Memory B cell (primary cell): ENCODE data around the gene SUSD4.

Experiments used
- ATAC-seq: fragments of 150-1000 bp; cut with Tn5 transposase; 2 replicates; pipeline ENCODE4 v1.10.0; 2021; ENCODE audit warnings: low read depth, mild to moderate bottlenecking, moderate library complexity
- DNase-seq, 2 donors: peaks; one replicate each; pipeline ENCODE4 v3.0.0; 2022; ENCODE audit warnings: low spot score in 2 of 2
- H3K27ac Mint-ChIP-seq: one replicate; pipeline ENCODE4 v1.8.0; 2022; ENCODE audit warnings: mild to moderate bottlenecking, moderate library complexity, mixed read lengths
- H3K27me3 Mint-ChIP-seq: one replicate; pipeline ENCODE4 v1.8.0; 2022; ENCODE audit warnings: mixed read lengths
- H3K36me3 Mint-ChIP-seq: one replicate; pipeline ENCODE4 v1.8.0; 2022; ENCODE audit warnings: mild to moderate bottlenecking, mixed read lengths
- H3K4me1 Mint-ChIP-seq: one replicate; pipeline ENCODE4 v1.8.0; 2022; ENCODE audit warnings: mixed read lengths
- H3K4me3 Mint-ChIP-seq: one replicate; pipeline ENCODE4 v1.8.0; 2022; ENCODE audit warnings: mild to moderate bottlenecking, moderate library complexity, mixed read lengths
- H3K9me3 Mint-ChIP-seq: one replicate; pipeline ENCODE4 v1.8.0; 2022; ENCODE audit warnings: mixed read lengths

The SUSD4 gene

GRCh38 chr1:223235091-223235490 is 128.9 kb downstream of the SUSD4 start:
- no peak overlapping the region for H3K4me3 Mint-ChIP-seq
- DNase-seq (no peak), ATAC-seq (no peak)
- no peak overlapping the region for H3K27ac Mint-ChIP-seq
- H3K9me3 Mint-ChIP-seq: peaks cover 8% of the 10 kb centered on the region
- H3K4me1 Mint-ChIP-seq: no peaks in the 10 kb centered on the region
- peaks cover 7% of the 10 kb centered on the region for H3K27me3 Mint-ChIP-seq
- H3K36me3 Mint-ChIP-seq: no peaks in the 10 kb centered on the region

- DNase-seq (no peak), ATAC-seq (no peak)
- H3K36me3 Mint-ChIP-seq: no peaks in the 10 kb centered on the region
- H3K27me3 Mint-ChIP-seq: peaks cover 7% of the 10 kb centered on the region
- no peak overlapping the region for H3K27ac Mint-ChIP-seq
- no peaks in the 10 kb centered on the region for H3K4me1 Mint-ChIP-seq
- peaks cover 8% of the 10 kb centered on the region for H3K9me3 Mint-ChIP-seq
- H3K4me3 Mint-ChIP-seq: no peak overlapping the region
These were observed 129.4 kb downstream of the SUSD4 start for GRCh38 chr1:223234534-223234933.

- peaks cover 8% of the 10 kb centered on the region for H3K9me3 Mint-ChIP-seq
- peaks cover 7% of the 10 kb centered on the region for H3K27me3 Mint-ChIP-seq
- no peaks in the 10 kb centered on the region for H3K4me1 Mint-ChIP-seq
- no peak overlapping the region for H3K4me3 Mint-ChIP-seq
- no peak overlapping the region for H3K27ac Mint-ChIP-seq
- no peaks in the 10 kb centered on the region for H3K36me3 Mint-ChIP-seq
- ATAC-seq (no peak), DNase-seq (no peak)
These were observed 129.8 kb downstream of the SUSD4 start for GRCh38 chr1:223234170-223234514.

GRCh38 chr1:223233410-223234169 is 130.4 kb downstream of the SUSD4 start:
- Mint-ChIP-seq H3K4me1 (no peaks in the 10 kb centered on the region), H3K9me3 (peaks cover 8% of the 10 kb centered on the region), H3K4me3 (no peak overlapping the region), H3K27ac (no peak overlapping the region), H3K27me3 (peaks cover 7% of the 10 kb centered on the region), H3K36me3 (no peaks in the 10 kb centered on the region)
- ATAC-seq (no peak), DNase-seq (no peak)

- ATAC-seq (no peak), DNase-seq (no peak)
- peaks cover 6% of the 10 kb centered on the region for H3K9me3 Mint-ChIP-seq
- no peak overlapping the region for H3K27ac Mint-ChIP-seq
- H3K36me3 Mint-ChIP-seq: no peaks in the 10 kb centered on the region
- no peak overlapping the region for H3K4me3 Mint-ChIP-seq
- no peaks in the 10 kb centered on the region for H3K4me1 Mint-ChIP-seq
- peaks cover 9% of the 10 kb centered on the region for H3K27me3 Mint-ChIP-seq
These were observed 131.0 kb downstream of the SUSD4 start for GRCh38 chr1:223233019-223233409.

GRCh38 chr1:223231581-223231980 is 132.4 kb downstream of the SUSD4 start:
- DNase-seq (no peak), ATAC-seq (no peak)
- H3K27ac Mint-ChIP-seq: no peak overlapping the region
- no peaks in the 10 kb centered on the region for H3K4me1 Mint-ChIP-seq
- H3K9me3 Mint-ChIP-seq: peaks cover 2% of the 10 kb centered on the region
- H3K4me3 Mint-ChIP-seq: no peak overlapping the region
- peaks cover 14% of the 10 kb centered on the region for H3K27me3 Mint-ChIP-seq
- no peaks in the 10 kb centered on the region for H3K36me3 Mint-ChIP-seq

- no peaks in the 10 kb centered on the region for H3K36me3 Mint-ChIP-seq
- H3K4me3 Mint-ChIP-seq: no peak overlapping the region
- H3K27ac Mint-ChIP-seq: no peak overlapping the region
- no peak for DNase-seq
- ATAC-seq: no peak
- peaks cover 2% of the 10 kb centered on the region for H3K9me3 Mint-ChIP-seq
- H3K4me1 Mint-ChIP-seq: no peaks in the 10 kb centered on the region
- peaks cover 14% of the 10 kb centered on the region for H3K27me3 Mint-ChIP-seq
These were observed 132.9 kb downstream of the SUSD4 start for GRCh38 chr1:223231011-223231572.

- DNase-seq (no peak), ATAC-seq (no peak)
- H3K27ac Mint-ChIP-seq: no peak overlapping the region
- H3K36me3 Mint-ChIP-seq: no peaks in the 10 kb centered on the region
- no peaks in the 10 kb centered on the region for H3K4me1 Mint-ChIP-seq
- H3K27me3 Mint-ChIP-seq: peaks cover 17% of the 10 kb centered on the region
- no peak overlapping the region for H3K4me3 Mint-ChIP-seq
- H3K9me3 Mint-ChIP-seq: no peaks in the 10 kb centered on the region
These were observed 133.7 kb downstream of the SUSD4 start for GRCh38 chr1:223230161-223230881.

GRCh38 chr1:223229756-223230155 is 134.2 kb downstream of the SUSD4 start:
- H3K4me3 Mint-ChIP-seq: no peak overlapping the region
- H3K36me3 Mint-ChIP-seq: no peaks in the 10 kb centered on the region
- H3K9me3 Mint-ChIP-seq: no peaks in the 10 kb centered on the region
- ATAC-seq (no peak), DNase-seq (no peak)
- peaks cover 17% of the 10 kb centered on the region for H3K27me3 Mint-ChIP-seq
- no peak overlapping the region for H3K27ac Mint-ChIP-seq
- no peaks in the 10 kb centered on the region for H3K4me1 Mint-ChIP-seq

- no peaks in the 10 kb centered on the region for H3K4me1 Mint-ChIP-seq
These were observed 134.9 kb downstream of the SUSD4 start for GRCh38 chr1:223228931-223229528.

GRCh38 chr1:223228201-223228600 is 135.8 kb downstream of the SUSD4 start:
- Mint-ChIP-seq H3K27ac (no peak overlapping the region), H3K36me3 (no peaks in the 10 kb centered on the region), H3K4me1 (no peaks in the 10 kb centered on the region), H3K27me3 (peaks cover 17% of the 10 kb centered on the region), H3K4me3 (no peak overlapping the region), H3K9me3 (no peaks in the 10 kb centered on the region)
- ATAC-seq (no peak), DNase-seq (no peak)

More at GRCh38 chr1:223228931-223229528, 134.9 kb downstream of the SUSD4 start:
- Mint-ChIP-seq H3K36me3 (no peaks in the 10 kb centered on the region), H3K4me3 (no peak overlapping the region), H3K9me3 (no peaks in the 10 kb centered on the region), H3K27ac (no peak overlapping the region), H3K27me3 (peaks cover 19% of the 10 kb centered on the region)
- no peak for ATAC-seq
- no peak for DNase-seq

- Mint-ChIP-seq H3K4me1 (no peaks in the 10 kb centered on the region), H3K27me3 (peaks cover 22% of the 10 kb centered on the region), H3K27ac (no peak overlapping the region), H3K36me3 (no peaks in the 10 kb centered on the region), H3K9me3 (no peaks in the 10 kb centered on the region), H3K4me3 (no peak overlapping the region)
- DNase-seq: no peak
- no peak for ATAC-seq
These were observed 136.3 kb downstream of the SUSD4 start for GRCh38 chr1:223227486-223228196.

- H3K4me1 Mint-ChIP-seq: no peaks in the 10 kb centered on the region
These were observed 136.9 kb downstream of the SUSD4 start for GRCh38 chr1:223227031-223227430.

GRCh38 chr1:223226271-223226670 is 137.7 kb downstream of the SUSD4 start:
- ATAC-seq (no peak), DNase-seq (no peak)
- Mint-ChIP-seq H3K27ac (no peak overlapping the region), H3K9me3 (no peaks in the 10 kb centered on the region), H3K4me3 (no peak overlapping the region), H3K36me3 (no peaks in the 10 kb centered on the region), H3K27me3 (peaks cover 20% of the 10 kb centered on the region), H3K4me1 (no peaks in the 10 kb centered on the region)

More at GRCh38 chr1:223227031-223227430, 136.9 kb downstream of the SUSD4 start:
- Mint-ChIP-seq H3K36me3 (no peaks in the 10 kb centered on the region), H3K4me3 (no peak overlapping the region), H3K27ac (no peak overlapping the region), H3K27me3 (peaks cover 22% of the 10 kb centered on the region), H3K9me3 (no peaks in the 10 kb centered on the region)
- DNase-seq: no peak
- ATAC-seq: no peak
